ENCODE measurements around the gene WWOX. TPM values are rescaled to one million over a fixed set of nuclear protein-coding genes. Genes with fewer than 3 reads are reported as not detected.
"Not testable (repeated sequence)": the region's sequence is repeated elsewhere in the genome, so short reads cannot be mapped to it uniquely, and the experiment has no call there.

The WWOX gene
- total RNA-seq, 5 donors from 2014 or later (not counting 1 experiment from before 2014, with no cell fraction given) = 21.2 to 26.0 (median 22.6) TPM

GRCh38 chr16:78684655-78685375 is 585.4 kb downstream of the WWOX start:
- no peaks in the 10 kb centered on the region for H3K27me3 ChIP-seq (replicated peaks in 1 of 2; ENCODE audit: control insufficient read depth in 2 of 2, extremely low read depth in 1 of 2, insufficient read depth in 2 of 2, low read length in 1 of 2)
- no peak overlapping the region for H3K4me3 Mint-ChIP-seq
- H3K27ac Mint-ChIP-seq = no peak overlapping the region
- H3K27me3 Mint-ChIP-seq = no peaks in the 10 kb centered on the region
- ATAC-seq (replicated peaks in 1 of 4) = no peak
- H3K4me3 ChIP-seq (ENCODE audit: control insufficient read depth in 1 of 2, extremely low read depth in 1 of 2, low read length in 1 of 2) = no peak overlapping the region
- CTCF ChIA-PET = no interaction called here
- no peak overlapping the region for H3K27ac ChIP-seq (ENCODE audit: low read length)
- no peaks in the 10 kb centered on the region for H3K9me3 ChIP-seq
- no peaks in the 10 kb centered on the region for H3K36me3 ChIP-seq (ENCODE audit: control insufficient read depth in 2 of 2, extremely low read depth in 1 of 2, insufficient read depth in 1 of 2, low read length in 1 of 2)
- POLR2A ChIA-PET = interaction anchor here in 1 of 2 donors (0.6 kb wide), 1 partner anchor 476 kb away, joined by 3 read pairs; no protein-coding TSS in a partner anchor
- no peaks in the 10 kb centered on the region for H3K4me1 ChIP-seq (ENCODE audit: control insufficient read depth in 1 of 2, extremely low read depth in 1 of 2, insufficient read depth in 2 of 2, low read length in 2 of 2)
- no peak for DNase-seq
- H3K4me1 Mint-ChIP-seq = no peaks in the 10 kb centered on the region
- H3K36me3 Mint-ChIP-seq = no peaks in the 10 kb centered on the region
- WGBS (ENCODE audit: insufficient coverage) = 83% methylated on average over 1 of the region's 5 CpGs
- H3K9me3 Mint-ChIP-seq = peaks cover 0 to 4% (median 0%) of the 10 kb centered on the region in 3 donors

- ATAC-seq (replicated peaks in 1 of 4) = no peak
- no peak overlapping the region for H3K4me3 Mint-ChIP-seq
- Histone ChIP-seq H3K4me3 (ENCODE audit: control insufficient read depth in 1 of 2, extremely low read depth in 1 of 2, low read length in 1 of 2) (no peak overlapping the region), H3K36me3 (ENCODE audit: control insufficient read depth in 2 of 2, extremely low read depth in 1 of 2, insufficient read depth in 1 of 2, low read length in 1 of 2) (no peaks in the 10 kb centered on the region), H3K4me1 (ENCODE audit: control insufficient read depth in 1 of 2, extremely low read depth in 1 of 2, insufficient read depth in 2 of 2, low read length in 2 of 2) (no peaks in the 10 kb centered on the region), H3K27me3 (replicated peaks in 1 of 2; ENCODE audit: control insufficient read depth in 2 of 2, extremely low read depth in 1 of 2, insufficient read depth in 2 of 2, low read length in 1 of 2) (no peaks in the 10 kb centered on the region), H3K9me3 (no peaks in the 10 kb centered on the region), H3K27ac (ENCODE audit: low read length) (no peak overlapping the region)
- H3K4me1 Mint-ChIP-seq = no peaks in the 10 kb centered on the region
- CTCF ChIA-PET = no interaction called here
- DNase-seq = no peak
- 100% methylated on average over 2 of the region's 5 CpGs for WGBS (ENCODE audit: insufficient coverage)
- POLR2A ChIA-PET = no interaction called here
- H3K36me3 Mint-ChIP-seq = peaks cover 4% of the 10 kb centered on the region
- no peaks in the 10 kb centered on the region for H3K27me3 Mint-ChIP-seq
- H3K27ac Mint-ChIP-seq = no peak overlapping the region
- peaks cover 0 to 4% (median 0%) of the 10 kb centered on the region in 3 donors for H3K9me3 Mint-ChIP-seq
Observed at GRCh38 chr16:78686601-78687000, 587.1 kb downstream of the WWOX start.

- no peaks in the 10 kb centered on the region for H3K27me3 ChIP-seq (replicated peaks in 1 of 2; ENCODE audit: control insufficient read depth in 2 of 2, extremely low read depth in 1 of 2, insufficient read depth in 2 of 2, low read length in 1 of 2)
- H3K36me3 Mint-ChIP-seq = peaks cover 4% of the 10 kb centered on the region
- no peaks in the 10 kb centered on the region for H3K4me1 Mint-ChIP-seq
- H3K36me3 ChIP-seq (ENCODE audit: control insufficient read depth in 2 of 2, extremely low read depth in 1 of 2, insufficient read depth in 1 of 2, low read length in 1 of 2) = no peaks in the 10 kb centered on the region
- 50% methylated on average over 2 of the region's 2 CpGs for WGBS (ENCODE audit: insufficient coverage)
- no peaks in the 10 kb centered on the region for H3K27me3 Mint-ChIP-seq
- no peaks in the 10 kb centered on the region for H3K9me3 ChIP-seq
- ATAC-seq (replicated peaks in 1 of 4) (no peak), DNase-seq (no peak)
- ChIA-PET CTCF (no interaction called here), POLR2A (no interaction called here)
- no peak overlapping the region for H3K4me3 Mint-ChIP-seq
- H3K4me3 ChIP-seq (ENCODE audit: control insufficient read depth in 1 of 2, extremely low read depth in 1 of 2, low read length in 1 of 2) = no peak overlapping the region
- peaks cover 0 to 4% (median 0%) of the 10 kb centered on the region in 3 donors for H3K9me3 Mint-ChIP-seq
- no peaks in the 10 kb centered on the region for H3K4me1 ChIP-seq (ENCODE audit: control insufficient read depth in 1 of 2, extremely low read depth in 1 of 2, insufficient read depth in 2 of 2, low read length in 2 of 2)
- H3K27ac ChIP-seq (ENCODE audit: low read length) = no peak overlapping the region
- H3K27ac Mint-ChIP-seq = no peak overlapping the region
Observed at GRCh38 chr16:78689028-78689427, 589.6 kb downstream of the WWOX start.

- H3K36me3 Mint-ChIP-seq = peaks cover 4% of the 10 kb centered on the region
- no peak for ATAC-seq (replicated peaks in 1 of 4)
- CTCF ChIA-PET = no interaction called here
Observed at GRCh38 chr16:78689536-78689935, 590.1 kb downstream of the WWOX start.

GRCh38 chr16:78690510-78690909 is 591.1 kb downstream of the WWOX start:
- POLR2A ChIA-PET = interaction anchor here in 1 of 2 donors (0.6 kb wide), 1 partner anchor 247 kb away, joined by 3 read pairs; no protein-coding TSS in a partner anchor
- Mint-ChIP-seq H3K27ac (no peak overlapping the region), H3K9me3 (peaks cover 0 to 4% (median 0%) of the 10 kb centered on the region in 3 donors), H3K4me1 (no peaks in the 10 kb centered on the region), H3K27me3 (no peaks in the 10 kb centered on the region), H3K4me3 (no peak overlapping the region), H3K36me3 (peaks cover 4% of the 10 kb centered on the region)
- Histone ChIP-seq H3K27me3 (replicated peaks in 1 of 2; ENCODE audit: control insufficient read depth in 2 of 2, extremely low read depth in 1 of 2, insufficient read depth in 2 of 2, low read length in 1 of 2) (no peaks in the 10 kb centered on the region), H3K4me3 (ENCODE audit: control insufficient read depth in 1 of 2, extremely low read depth in 1 of 2, low read length in 1 of 2) (no peak overlapping the region), H3K9me3 (no peaks in the 10 kb centered on the region), H3K27ac (ENCODE audit: low read length) (no peak overlapping the region), H3K36me3 (ENCODE audit: control insufficient read depth in 2 of 2, extremely low read depth in 1 of 2, insufficient read depth in 1 of 2, low read length in 1 of 2) (no peaks in the 10 kb centered on the region), H3K4me1 (ENCODE audit: control insufficient read depth in 1 of 2, extremely low read depth in 1 of 2, insufficient read depth in 2 of 2, low read length in 2 of 2) (no peaks in the 10 kb centered on the region)
- 90% methylated on average over 2 of the region's 4 CpGs for WGBS (ENCODE audit: insufficient coverage)
- DNase-seq (no peak), ATAC-seq (replicated peaks in 1 of 4) (no peak)
- CTCF ChIA-PET = no interaction called here

More at GRCh38 chr16:78689536-78689935, 590.1 kb downstream of the WWOX start:
- Histone ChIP-seq H3K27ac (ENCODE audit: low read length) (no peak overlapping the region), H3K36me3 (ENCODE audit: control insufficient read depth in 2 of 2, extremely low read depth in 1 of 2, insufficient read depth in 1 of 2, low read length in 1 of 2) (no peaks in the 10 kb centered on the region), H3K27me3 (replicated peaks in 1 of 2; ENCODE audit: control insufficient read depth in 2 of 2, extremely low read depth in 1 of 2, insufficient read depth in 2 of 2, low read length in 1 of 2) (no peaks in the 10 kb centered on the region), H3K9me3 (no peaks in the 10 kb centered on the region), H3K4me3 (ENCODE audit: control insufficient read depth in 1 of 2, extremely low read depth in 1 of 2, low read length in 1 of 2) (no peak overlapping the region), H3K4me1 (ENCODE audit: control insufficient read depth in 1 of 2, extremely low read depth in 1 of 2, insufficient read depth in 2 of 2, low read length in 2 of 2) (no peaks in the 10 kb centered on the region)
- Mint-ChIP-seq H3K27ac (no peak overlapping the region), H3K4me3 (no peak overlapping the region), H3K9me3 (peaks cover 0 to 4% (median 0%) of the 10 kb centered on the region in 3 donors), H3K4me1 (no peaks in the 10 kb centered on the region), H3K27me3 (no peaks in the 10 kb centered on the region)
- POLR2A ChIA-PET = no interaction called here
- no peak for DNase-seq

- CTCF ChIA-PET; H3K27me3 Mint-ChIP-seq; H3K27me3 ChIP-seq (replicated peaks in 1 of 2; ENCODE audit: control insufficient read depth in 2 of 2, extremely low read depth in 1 of 2, insufficient read depth in 2 of 2, low read length in 1 of 2); H3K27ac ChIP-seq (ENCODE audit: low read length); H3K4me3 ChIP-seq (ENCODE audit: control insufficient read depth in 1 of 2, extremely low read depth in 1 of 2, low read length in 1 of 2); H3K27ac Mint-ChIP-seq; DNase-seq; H3K9me3 ChIP-seq; H3K4me1 Mint-ChIP-seq; H3K36me3 Mint-ChIP-seq; ATAC-seq (replicated peaks in 1 of 4); H3K36me3 ChIP-seq (ENCODE audit: control insufficient read depth in 2 of 2, extremely low read depth in 1 of 2, insufficient read depth in 1 of 2, low read length in 1 of 2); H3K9me3 Mint-ChIP-seq; H3K4me1 ChIP-seq (ENCODE audit: control insufficient read depth in 1 of 2, extremely low read depth in 1 of 2, insufficient read depth in 2 of 2, low read length in 2 of 2); H3K4me3 Mint-ChIP-seq: not testable (repeated sequence)
- no CpG with 5 or more reads among the region's 3 CpGs for WGBS (ENCODE audit: insufficient coverage)
- POLR2A ChIA-PET = interaction anchor here in 1 of 2 donors (0.7 kb wide), 1 partner anchor 924 kb away, joined by 3 read pairs; no protein-coding TSS in a partner anchor
Observed at GRCh38 chr16:78691746-78692145, 592.3 kb downstream of the WWOX start.
